GM19468 (cell line): ENCODE data around the gene VSTM2B.

ENCODE experiments used
- ATAC-seq: cut with Tn5 transposase; IDR thresholded peaks from one replicate; pipeline ENCODE4 v1.9.1; 2021; ENCODE audit warnings: mild to moderate bottlenecking, moderate library complexity, moderate number of reproducible peaks; ENCODE audit not compliant: unreplicated experiment; ENCODE audit errors: extremely low read depth

VSTM2B gene

GRCh38 chr19:29583196-29583999, 57.6 kb downstream of the VSTM2B start:
- ATAC-seq, result no peak

- no peak for ATAC-seq
These were observed 60.6 kb downstream of the VSTM2B start for GRCh38 chr19:29586401-29586800.

GRCh38 chr19:29587059-29587458, 61.3 kb downstream of the VSTM2B start:
- ATAC-seq, result no peak

- ATAC-seq, result peak; percentile 19
These were observed 61.8 kb downstream of the VSTM2B start for GRCh38 chr19:29587518-29587986.

- ATAC-seq, result no peak
These were observed 62.3 kb downstream of the VSTM2B start for GRCh38 chr19:29588095-29588494.

GRCh38 chr19:29590278-29590677, 64.5 kb downstream of the VSTM2B start:
- no peak for ATAC-seq

- no peak for ATAC-seq
These were observed 65.9 kb downstream of the VSTM2B start for GRCh38 chr19:29591670-29592069.

- no peak for ATAC-seq
These were observed 68.1 kb downstream of the VSTM2B start for GRCh38 chr19:29593869-29594268.

GRCh38 chr19:29596080-29596727, 70.4 kb downstream of the VSTM2B start:
- no peak for ATAC-seq

- ATAC-seq, result no peak
These were observed 71.2 kb downstream of the VSTM2B start for GRCh38 chr19:29596885-29597525.

- no peak for ATAC-seq
These were observed 72.2 kb downstream of the VSTM2B start for GRCh38 chr19:29598036-29598435.

- ATAC-seq, result no peak
These were observed 72.7 kb downstream of the VSTM2B start for GRCh38 chr19:29598496-29598895.

GRCh38 chr19:29603308-29603707, 77.5 kb downstream of the VSTM2B start:
- no peak for ATAC-seq

GRCh38 chr19:29605653-29606419, 80.0 kb downstream of the VSTM2B start, which contains the start of gene POP4:
POP4 (plus strand) TSS chr19:29606283; CDS start chr19:29606319, 36 bp downstream.
- ATAC-seq, result peak; percentile 41

- no peak for ATAC-seq
These were observed 80.6 kb downstream of the VSTM2B start for GRCh38 chr19:29606420-29606747.

GRCh38 chr19:29609636-29610035, 83.8 kb downstream of the VSTM2B start:
- ATAC-seq, result no peak

- no peak for ATAC-seq
These were observed 84.4 kb downstream of the VSTM2B start for GRCh38 chr19:29610213-29610573.

GRCh38 chr19:29610574-29611271, 84.9 kb downstream of the VSTM2B start:
- peak; percentile 71 for ATAC-seq

GRCh38 chr19:29612121-29612520, 86.3 kb downstream of the VSTM2B start:
- no peak for ATAC-seq
